GM19043 (cell line): ENCODE measurements around the gene C10orf71.

ENCODE experiments used
- ATAC-seq: cut with Tn5 transposase; IDR thresholded peaks from one replicate; pipeline ENCODE4 v1.9.1; 2021; ENCODE audit warnings: low read depth; ENCODE audit not compliant: unreplicated experiment

C10orf71 gene

GRCh38 chr10:49272251-49273081 is 26.5 kb upstream of the C10orf71 start:
- no peak for ATAC-seq

- no peak for ATAC-seq
Measured at GRCh38 chr10:49273082-49273465, 25.9 kb upstream of the C10orf71 start.

GRCh38 chr10:49273626-49274025 is 25.3 kb upstream of the C10orf71 start:
- ATAC-seq = no peak

GRCh38 chr10:49274886-49275285 is 24.1 kb upstream of the C10orf71 start:
- no peak for ATAC-seq

- ATAC-seq = no peak
Measured at GRCh38 chr10:49275896-49276295, 23.1 kb upstream of the C10orf71 start.

GRCh38 chr10:49276596-49276995 is 22.4 kb upstream of the C10orf71 start:
- no peak for ATAC-seq

- no peak for ATAC-seq
Measured at GRCh38 chr10:49277973-49278372, 21.0 kb upstream of the C10orf71 start.

GRCh38 chr10:49278497-49278981 is 20.4 kb upstream of the C10orf71 start:
- ATAC-seq = no peak

GRCh38 chr10:49279015-49279880 is 19.7 kb upstream of the C10orf71 start:
- no peak for ATAC-seq

- no peak for ATAC-seq
Measured at GRCh38 chr10:49280001-49280408, 19.0 kb upstream of the C10orf71 start.

- no peak for ATAC-seq
Measured at GRCh38 chr10:49281461-49281860, 17.5 kb upstream of the C10orf71 start.

GRCh38 chr10:49282306-49282705 is 16.7 kb upstream of the C10orf71 start:
- ATAC-seq = no peak

- ATAC-seq = no peak
Measured at GRCh38 chr10:49282879-49283341, 16.1 kb upstream of the C10orf71 start.

GRCh38 chr10:49283491-49283890 is 15.5 kb upstream of the C10orf71 start:
- no peak for ATAC-seq

GRCh38 chr10:49284356-49284755 is 14.6 kb upstream of the C10orf71 start:
- no peak for ATAC-seq

GRCh38 chr10:49285232-49285631 is 13.7 kb upstream of the C10orf71 start:
- ATAC-seq = no peak

GRCh38 chr10:49286686-49287085 is 12.3 kb upstream of the C10orf71 start:
- ATAC-seq = no peak

GRCh38 chr10:49287689-49288340 is 11.2 kb upstream of the C10orf71 start:
- ATAC-seq = no peak

- ATAC-seq = no peak
Measured at GRCh38 chr10:49288341-49289065, 10.5 kb upstream of the C10orf71 start.

- no peak for ATAC-seq
Measured at GRCh38 chr10:49289480-49289879, 9.5 kb upstream of the C10orf71 start.
